ENCODE data around the gene CDK5.
"Not testable (repeated sequence)": the region's sequence is repeated elsewhere in the genome, so short reads cannot be mapped to it uniquely, and the experiment has no call there.

The CDK5 gene

DNA sequence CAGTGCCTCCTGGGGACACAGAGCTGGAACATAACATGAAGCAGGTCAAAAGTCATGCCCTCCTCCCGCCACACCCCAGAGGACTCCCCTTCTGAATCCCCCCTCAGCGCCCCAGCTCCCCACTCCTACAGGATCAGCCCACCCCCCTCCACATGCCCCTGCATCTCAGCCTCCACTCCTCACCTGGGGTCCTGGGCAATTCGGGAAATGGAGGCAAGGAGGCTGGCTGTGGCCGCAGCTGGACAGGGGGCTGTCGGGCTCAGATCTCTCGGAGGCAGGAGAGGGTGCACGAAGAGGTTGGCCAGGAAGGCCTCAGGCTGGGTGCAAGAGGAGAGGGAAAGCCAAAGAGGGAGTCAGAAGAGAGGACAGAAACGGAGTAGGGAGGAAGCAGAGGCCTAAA is 41.2 kb downstream of the CDK5 start:
- no peak for DNase-seq (ENCODE audit: low read depth, low spot score)

DNA sequence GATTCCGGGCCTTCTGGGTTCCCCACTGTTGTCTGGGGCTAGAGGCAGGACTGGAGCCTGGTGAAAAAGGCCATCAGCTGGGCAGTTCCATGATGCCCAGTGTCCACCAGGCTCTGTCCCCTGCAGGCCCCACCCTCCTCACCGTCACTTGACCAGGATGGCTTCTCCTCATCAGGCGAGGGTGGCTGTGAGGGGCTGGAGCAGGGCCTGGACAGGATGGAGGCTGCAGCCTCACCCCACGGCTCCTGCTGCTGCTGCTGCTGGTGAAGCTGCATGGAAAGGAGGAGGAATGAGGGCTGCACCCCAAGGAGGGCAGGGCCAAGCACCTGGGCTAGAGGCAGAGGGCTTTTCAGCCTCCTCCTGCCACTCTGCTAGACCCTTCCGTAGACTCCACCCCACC is 41.7 kb downstream of the CDK5 start:
- DNase-seq (ENCODE audit: low read depth, low spot score), result no peak

DNA sequence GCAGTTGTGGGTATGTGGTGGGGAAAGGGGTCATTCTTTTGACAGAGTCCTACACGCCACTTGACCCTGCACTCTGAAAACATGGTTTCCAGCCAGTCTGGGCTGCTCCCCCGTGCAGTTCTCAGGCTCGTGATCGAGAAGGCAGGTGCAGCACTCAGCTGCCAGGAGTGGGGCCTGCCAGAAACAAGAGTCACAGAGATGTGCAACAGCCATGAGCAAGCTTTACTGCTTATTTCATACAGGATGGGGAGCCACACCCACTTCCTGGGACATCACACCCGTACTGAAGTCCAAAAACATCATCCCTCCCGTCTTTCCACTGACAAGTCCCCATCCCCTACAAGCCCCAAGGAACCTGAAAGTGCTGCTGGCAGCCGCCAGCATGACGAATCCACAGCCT is 42.7 kb downstream of the CDK5 start:
- no peak for DNase-seq (ENCODE audit: low read depth, low spot score)

DNA sequence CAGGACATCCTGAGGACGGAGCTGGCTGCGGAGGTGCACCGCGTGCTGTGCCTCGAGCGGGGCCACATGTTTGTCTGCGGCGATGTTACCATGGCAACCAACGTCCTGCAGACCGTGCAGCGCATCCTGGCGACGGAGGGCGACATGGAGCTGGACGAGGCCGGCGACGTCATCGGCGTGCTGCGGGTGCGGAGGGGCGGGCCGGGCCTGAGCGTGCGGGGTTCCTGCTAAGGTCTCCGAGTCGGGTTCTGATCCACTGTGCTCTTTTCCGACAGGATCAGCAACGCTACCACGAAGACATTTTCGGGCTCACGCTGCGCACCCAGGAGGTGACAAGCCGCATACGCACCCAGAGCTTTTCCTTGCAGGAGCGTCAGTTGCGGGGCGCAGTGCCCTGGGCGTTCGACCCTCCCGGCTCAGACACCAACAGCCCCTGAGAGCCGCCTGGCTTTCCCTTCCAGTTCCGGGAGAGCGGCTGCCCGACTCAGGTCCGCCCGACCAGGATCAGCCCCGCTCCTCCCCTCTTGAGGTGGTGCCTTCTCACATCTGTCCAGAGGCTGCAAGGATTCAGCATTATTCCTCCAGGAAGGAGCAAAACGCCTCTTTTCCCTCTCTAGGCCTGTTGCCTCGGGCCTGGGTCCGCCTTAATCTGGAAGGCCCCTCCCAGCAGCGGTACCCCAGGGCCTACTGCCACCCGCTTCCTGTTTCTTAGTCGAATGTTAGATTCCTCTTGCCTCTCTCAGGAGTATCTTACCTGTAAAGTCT is 43.8 kb downstream of the CDK5 start:
- peak; percentile 94 for DNase-seq (ENCODE audit: low read depth, low spot score)

DNA sequence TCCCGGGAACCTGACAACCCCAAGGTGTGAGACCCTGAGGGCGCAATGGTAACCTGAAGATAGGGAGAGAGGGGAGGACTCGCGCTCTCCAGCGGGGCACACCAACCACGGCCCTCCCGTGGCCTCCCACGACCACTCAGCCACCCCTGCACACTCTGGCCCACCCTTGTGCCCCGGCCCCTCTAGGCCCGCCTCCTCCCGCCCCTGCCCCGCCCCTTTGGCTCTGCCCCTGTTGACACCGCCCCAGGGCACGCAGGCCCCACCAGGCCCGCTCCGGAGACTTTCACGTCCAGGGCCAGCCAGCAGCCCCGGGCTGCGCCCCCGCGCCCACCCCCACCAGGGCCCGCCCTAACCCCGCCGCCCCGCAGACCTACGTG is 44.4 kb downstream of the CDK5 start:
- no peak for DNase-seq (ENCODE audit: low read depth, low spot score)

DNA sequence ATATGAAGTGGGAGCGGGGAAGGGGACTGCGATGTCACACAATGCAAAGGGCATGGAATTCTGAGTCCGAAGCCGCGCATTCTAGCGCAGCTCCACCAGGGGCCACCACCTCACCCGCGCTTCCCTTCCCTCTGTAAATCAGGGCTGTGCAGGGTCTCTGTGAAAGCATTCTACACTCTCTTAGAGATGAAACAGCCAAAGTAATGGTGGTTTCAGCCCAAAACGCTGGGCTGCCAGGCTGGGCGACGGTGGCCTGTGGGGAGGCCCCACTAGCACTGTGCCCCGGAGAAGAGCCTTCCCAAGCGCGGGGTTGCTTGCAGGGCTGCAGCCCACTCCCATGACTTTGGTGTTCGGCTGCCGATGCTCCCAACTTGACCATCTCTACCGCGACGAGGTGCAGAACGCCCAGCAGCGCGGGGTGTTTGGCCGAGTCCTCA is 44.8 kb downstream of the CDK5 start:
- peak; percentile 89 for DNase-seq (ENCODE audit: low read depth, low spot score)

DNA sequence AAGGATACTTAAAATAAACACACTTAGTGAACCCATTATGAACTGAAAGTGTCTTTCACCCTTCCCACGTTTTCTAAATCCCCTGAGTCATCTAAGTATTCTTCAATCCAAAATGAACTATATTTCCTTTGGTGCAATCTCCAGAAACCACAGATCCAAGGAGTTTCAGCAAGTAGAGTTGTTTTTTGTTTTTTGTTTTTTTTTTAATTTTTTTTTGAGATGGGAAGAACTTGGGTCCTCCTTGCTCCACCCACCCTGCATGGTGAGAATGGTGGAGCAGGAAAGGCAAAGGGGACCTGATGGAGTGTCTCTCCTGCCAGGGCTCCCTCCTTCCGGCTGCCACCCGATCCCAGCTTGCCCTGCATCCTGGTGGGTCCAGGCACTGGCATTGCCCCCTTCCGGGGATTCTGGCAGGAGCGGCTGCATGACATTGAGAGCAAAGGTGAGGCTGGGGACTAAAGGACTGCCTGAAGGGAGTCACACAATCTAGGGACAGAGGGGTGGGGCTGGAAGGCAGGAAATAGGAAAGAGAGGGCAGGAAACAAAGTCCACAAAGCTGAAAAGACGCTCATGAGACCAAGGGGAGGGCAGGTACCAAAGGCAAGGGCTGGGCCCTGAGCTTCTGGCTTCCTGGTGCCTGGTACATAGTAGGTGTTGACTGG is 45.5 kb downstream of the CDK5 start:
- no peak for DNase-seq (ENCODE audit: low read depth, low spot score)

DNA sequence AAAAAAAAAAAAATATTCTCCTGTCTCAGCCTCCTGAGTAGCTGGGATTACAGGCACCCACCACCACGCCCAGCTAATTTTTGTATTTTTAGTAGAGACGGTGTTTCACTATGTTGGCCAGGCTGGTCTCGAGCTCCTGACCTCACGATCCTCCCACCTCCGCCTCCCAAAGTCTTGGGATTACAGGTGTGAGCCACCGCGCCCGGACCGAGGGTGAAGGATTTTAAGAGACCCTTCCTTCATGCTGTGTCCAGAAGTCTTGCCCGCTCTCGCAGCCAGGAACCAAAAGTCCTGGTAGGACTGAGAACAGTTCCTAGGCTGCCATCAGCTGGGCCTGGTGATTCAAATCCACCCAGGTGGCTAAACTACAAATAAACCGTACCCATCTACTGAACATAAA is 46.1 kb downstream of the CDK5 start:
- not testable (repeated sequence) for DNase-seq (ENCODE audit: low read depth, low spot score)

DNA sequence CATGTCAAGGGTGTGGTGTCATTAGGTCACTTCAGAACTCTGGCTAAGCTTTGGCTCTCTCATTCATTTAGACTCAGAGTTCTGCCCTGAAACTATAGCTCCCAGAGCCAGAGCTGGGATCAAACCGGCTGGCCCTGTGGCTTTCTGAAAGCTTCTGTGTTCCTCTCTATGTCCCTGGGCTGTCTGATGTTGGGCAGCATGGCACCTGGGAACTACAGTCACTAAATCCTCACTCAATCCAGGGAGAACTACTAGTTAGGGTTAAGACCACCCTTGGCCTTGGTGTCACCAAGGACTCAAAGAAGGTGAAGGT is 46.6 kb downstream of the CDK5 start:
- no peak for DNase-seq (ENCODE audit: low read depth, low spot score)

DNA sequence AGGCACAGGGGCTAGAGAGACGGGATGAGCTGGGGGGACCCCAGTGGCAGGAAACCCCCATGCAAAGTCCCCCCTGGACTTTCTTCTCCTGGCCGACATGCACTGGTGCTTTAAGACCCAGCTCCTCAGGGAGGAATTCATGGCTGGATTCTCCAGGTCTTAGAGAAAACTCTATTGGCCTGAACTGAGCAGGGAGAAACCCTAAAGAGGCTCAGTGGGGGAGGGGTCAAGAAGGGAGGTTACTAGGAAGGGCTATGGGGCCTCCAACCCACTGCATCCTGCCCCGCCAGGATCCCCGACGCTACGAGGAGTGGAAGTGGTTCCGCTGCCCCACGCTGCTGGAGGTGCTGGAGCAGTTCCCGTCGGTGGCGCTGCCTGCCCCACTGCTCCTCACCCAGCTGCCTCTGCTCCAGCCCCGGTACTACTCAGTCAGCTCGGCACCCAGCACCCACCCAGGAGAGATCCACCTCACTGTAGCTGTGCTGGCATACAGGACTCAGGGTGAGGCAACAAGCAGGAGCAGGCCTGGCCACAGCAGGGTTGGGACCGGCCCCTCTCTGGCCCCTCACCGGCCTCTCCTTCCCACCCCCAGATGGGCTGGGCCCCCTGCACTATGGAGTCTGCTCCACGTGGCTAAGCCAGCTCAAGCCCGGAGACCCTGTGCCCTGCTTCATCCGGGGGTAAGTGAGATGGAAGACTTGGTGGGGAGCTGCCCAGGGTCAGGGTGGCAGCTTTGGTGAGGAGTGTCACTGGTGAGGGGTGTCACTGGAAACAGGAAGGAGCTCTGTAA is 47.2 kb downstream of the CDK5 start:
- peak; percentile 77 for DNase-seq (ENCODE audit: low read depth, low spot score)

DNA sequence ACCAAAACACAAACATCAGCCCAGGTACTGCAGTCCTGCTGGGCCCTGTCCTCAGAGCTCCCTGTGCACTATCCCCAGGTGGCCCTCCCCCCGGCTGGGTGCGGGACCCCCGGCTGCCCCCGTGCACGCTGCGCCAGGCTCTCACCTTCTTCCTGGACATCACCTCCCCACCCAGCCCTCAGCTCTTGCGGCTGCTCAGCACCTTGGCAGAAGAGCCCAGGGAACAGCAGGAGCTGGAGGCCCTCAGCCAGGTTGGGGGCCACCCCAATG is 47.7 kb downstream of the CDK5 start:
- DNase-seq (ENCODE audit: low read depth, low spot score), result no peak

DNA sequence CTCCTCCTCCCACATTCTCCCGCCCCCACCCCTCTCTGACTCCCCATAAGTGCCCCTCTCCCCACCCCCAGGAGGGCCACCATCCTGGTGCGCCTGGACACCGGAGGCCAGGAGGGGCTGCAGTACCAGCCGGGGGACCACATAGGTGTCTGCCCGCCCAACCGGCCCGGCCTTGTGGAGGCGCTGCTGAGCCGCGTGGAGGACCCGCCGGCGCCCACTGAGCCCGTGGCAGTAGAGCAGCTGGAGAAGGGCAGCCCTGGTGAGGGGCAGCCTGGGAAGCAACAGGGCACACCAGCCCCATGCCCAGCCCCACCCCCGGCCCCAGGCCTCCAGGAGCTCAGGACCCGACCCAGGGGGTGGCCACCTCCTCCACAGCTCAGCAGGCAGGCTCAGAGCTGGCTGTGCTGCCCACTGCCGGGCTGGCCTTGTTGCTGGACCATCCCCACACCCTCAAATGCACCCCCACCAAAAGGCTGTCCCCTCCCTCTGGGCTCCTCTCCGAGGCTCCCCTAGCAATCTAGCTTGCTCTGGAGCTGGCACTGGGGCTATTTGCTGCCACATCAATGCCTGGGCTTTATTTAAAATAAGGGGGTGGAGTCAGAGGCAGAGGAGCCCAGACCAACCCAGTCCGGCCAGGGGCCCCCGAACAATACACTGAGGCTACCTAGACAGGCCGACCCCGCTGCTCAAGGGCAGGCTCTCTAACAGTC is 48.2 kb downstream of the CDK5 start:
- DNase-seq (ENCODE audit: low read depth, low spot score), result peak; percentile 60

DNA sequence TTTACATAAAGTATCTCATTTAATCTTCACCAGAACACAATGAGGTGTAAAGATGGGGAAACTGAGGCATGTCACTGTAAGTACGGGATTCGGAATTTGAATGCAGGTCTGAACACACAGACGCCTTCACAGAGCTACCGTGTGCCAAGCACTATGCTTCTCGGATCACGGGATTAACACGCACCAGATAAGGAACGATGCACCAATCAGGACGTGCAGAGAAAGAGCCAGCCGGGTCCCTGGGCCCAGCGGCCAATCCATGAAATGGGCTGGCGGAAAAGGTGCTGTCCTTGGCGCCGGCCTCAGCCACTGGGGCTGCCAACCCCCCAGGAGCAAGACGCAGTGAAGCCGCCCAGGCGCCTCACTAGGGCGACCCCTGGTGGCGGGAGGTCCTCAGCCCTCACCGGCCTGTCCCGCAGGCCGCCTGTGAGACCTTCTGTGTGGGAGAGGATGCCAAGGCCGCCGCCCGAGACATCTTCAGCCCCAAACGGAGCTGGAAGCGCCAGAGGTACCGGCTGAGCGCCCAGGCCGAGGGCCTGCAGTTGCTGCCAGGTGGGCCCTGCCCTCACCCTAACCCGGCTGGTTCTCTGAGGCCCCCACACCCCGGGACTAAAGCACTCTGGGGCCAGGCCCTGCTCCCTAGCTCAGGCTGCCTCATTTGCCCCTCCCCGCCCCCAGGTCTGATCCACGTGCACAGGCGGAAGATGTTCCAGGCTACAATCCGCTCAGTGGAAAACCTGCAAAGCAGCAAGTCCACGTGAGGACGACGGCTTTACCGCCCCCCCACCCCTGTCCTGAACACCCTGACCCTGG is 49.0 kb downstream of the CDK5 start:
- DNase-seq (ENCODE audit: low read depth, low spot score), result peak; percentile 96

DNA sequence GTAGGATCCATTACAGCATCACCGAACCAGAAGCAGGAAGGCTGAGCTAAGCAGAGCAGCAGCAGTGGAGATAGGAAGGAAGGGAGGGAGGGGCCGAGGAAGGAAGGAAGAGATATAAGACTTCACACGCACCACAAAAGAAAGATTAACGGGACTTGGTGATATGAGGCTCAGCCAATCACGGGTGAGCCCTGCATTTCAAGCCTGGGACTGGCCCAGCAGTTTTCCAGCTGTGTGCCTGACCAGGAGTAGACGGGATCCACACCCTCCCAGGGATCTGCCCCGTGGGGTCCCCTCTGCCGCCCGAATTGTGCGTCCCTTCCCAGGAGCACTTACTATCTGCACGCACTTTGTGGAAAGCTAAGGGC is 49.6 kb downstream of the CDK5 start:
- DNase-seq (ENCODE audit: low read depth, low spot score), result peak; percentile 72

DNA sequence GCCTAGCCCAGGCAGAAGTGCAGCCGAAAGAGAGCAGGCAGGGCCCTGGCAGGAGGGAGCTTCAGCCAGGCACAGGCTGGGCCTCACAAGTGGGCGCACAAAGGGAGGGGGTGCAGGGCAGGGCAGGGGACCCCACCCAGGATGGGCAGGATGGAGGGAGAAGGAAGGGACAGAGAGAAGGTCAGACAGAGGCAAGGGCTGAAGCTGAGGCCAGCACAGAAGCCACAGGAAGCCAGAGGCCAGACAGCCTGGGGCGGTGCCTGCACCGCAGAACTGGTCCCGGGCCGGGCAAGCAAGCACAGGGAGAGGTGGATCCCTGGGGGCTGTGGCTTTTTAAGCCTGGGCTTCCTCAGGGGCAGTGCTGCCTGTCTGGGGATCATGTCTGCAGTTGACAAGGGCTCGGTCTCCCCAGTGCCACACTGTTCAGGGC is 50.2 kb downstream of the CDK5 start:
- peak; percentile 81 for DNase-seq (ENCODE audit: low read depth, low spot score)

DNA sequence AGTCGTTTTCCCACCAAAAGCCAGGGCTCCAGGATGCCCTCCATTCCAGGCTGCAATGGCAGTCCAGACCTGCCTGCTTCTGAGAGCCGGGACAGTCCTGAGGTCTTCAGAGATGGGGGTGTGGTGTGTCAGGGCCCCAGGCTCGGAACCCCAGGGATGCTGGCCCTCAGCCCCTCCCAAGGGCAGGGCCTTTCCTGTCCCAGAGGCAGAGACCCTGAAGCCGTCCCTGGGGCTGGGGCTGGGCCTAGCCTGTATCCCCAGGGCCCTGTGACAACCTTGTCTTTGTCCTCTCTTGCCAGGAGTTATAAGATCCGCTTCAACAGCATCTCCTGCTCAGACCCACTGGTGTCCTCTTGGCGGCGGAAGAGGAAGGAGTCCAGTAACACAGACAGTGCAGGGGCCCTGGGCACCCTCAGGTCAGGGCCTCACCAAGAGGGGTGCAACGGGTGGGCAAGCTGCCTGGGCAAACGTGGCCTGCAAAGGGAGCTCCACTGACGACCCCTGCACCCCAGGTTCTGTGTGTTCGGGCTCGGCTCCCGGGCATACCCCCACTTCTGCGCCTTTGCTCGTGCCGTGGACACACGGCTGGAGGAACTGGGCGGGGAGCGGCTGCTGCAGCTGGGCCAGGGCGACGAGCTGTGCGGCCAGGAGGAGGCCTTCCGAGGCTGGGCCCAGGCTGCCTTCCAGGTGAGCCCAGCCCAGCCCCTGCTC is 51.0 kb downstream of the CDK5 start:
- DNase-seq (ENCODE audit: low read depth, low spot score), result no peak

DNA sequence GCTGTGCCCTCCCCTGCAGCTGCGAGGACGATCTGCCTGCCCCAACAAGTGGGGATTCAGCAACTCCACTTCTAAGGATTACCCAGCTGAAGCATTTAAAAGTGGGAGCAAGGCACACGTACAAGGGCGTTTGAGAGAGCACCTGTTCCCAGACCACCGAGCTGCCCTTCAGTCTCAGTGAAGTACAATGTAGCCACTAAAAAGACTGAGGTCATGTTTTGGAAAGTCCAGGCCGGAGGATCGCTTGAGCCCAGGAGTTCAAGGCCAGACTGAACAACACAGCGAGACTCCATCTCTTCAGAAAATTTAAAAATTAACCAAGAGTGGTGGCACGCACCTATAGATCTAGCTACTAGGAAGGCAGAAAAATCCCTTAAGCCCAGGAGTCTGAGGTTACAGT is 52.1 kb downstream of the CDK5 start:
- DNase-seq (ENCODE audit: low read depth, low spot score), result no peak
